ENCODE results near the gene SCAPER. TPM values are rescaled to one million over a fixed set of nuclear protein-coding genes. Genes with fewer than 3 reads are reported as not detected.
"Not testable (repeated sequence)": the region's sequence is repeated elsewhere in the genome, so short reads cannot be mapped to it uniquely, and the experiment has no call there.

Gene SCAPER
- total RNA-seq, 1 donor: 30.5 TPM

- Histone ChIP-seq H3K9me3 (ENCODE audit: low read depth, low read length) (no peaks in the 10 kb centered on the region), H3K4me1 (ENCODE audit: insufficient read depth, low read length) (no peaks in the 10 kb centered on the region), H3K27me3 (ENCODE audit: insufficient read depth, low read length) (no peaks in the 10 kb centered on the region), H3K4me3 (ENCODE audit: low read length) (no peak overlapping the region)
These were observed 387.2 kb downstream of the SCAPER start for GRCh38 chr15:76517910-76518309.

- no peak overlapping the region for H3K4me3 ChIP-seq (ENCODE audit: low read length)
These were observed 390.9 kb downstream of the SCAPER start for GRCh38 chr15:76514282-76514681.

GRCh38 chr15:76512971-76513370 is 392.2 kb downstream of the SCAPER start:
- no peak overlapping the region for H3K4me3 ChIP-seq (ENCODE audit: low read length)
- no peaks in the 10 kb centered on the region for H3K9me3 ChIP-seq (ENCODE audit: low read depth, low read length)
- no peaks in the 10 kb centered on the region for H3K4me1 ChIP-seq (ENCODE audit: insufficient read depth, low read length)
- H3K27me3 ChIP-seq (ENCODE audit: insufficient read depth, low read length): no peaks in the 10 kb centered on the region

More at GRCh38 chr15:76514282-76514681, 390.9 kb downstream of the SCAPER start:
- H3K27me3 ChIP-seq (ENCODE audit: insufficient read depth, low read length): no peaks in the 10 kb centered on the region
- no peaks in the 10 kb centered on the region for H3K9me3 ChIP-seq (ENCODE audit: low read depth, low read length)
- no peaks in the 10 kb centered on the region for H3K4me1 ChIP-seq (ENCODE audit: insufficient read depth, low read length)

GRCh38 chr15:76510663-76511062 is 394.5 kb downstream of the SCAPER start:
- H3K9me3 ChIP-seq (ENCODE audit: low read depth, low read length); H3K4me1 ChIP-seq (ENCODE audit: insufficient read depth, low read length); H3K4me3 ChIP-seq (ENCODE audit: low read length); H3K27me3 ChIP-seq (ENCODE audit: insufficient read depth, low read length): not testable (repeated sequence)

- H3K27me3 ChIP-seq (ENCODE audit: insufficient read depth, low read length): no peaks in the 10 kb centered on the region
- no peaks in the 10 kb centered on the region for H3K9me3 ChIP-seq (ENCODE audit: low read depth, low read length)
- no peak overlapping the region for H3K4me3 ChIP-seq (ENCODE audit: low read length)
- no peaks in the 10 kb centered on the region for H3K4me1 ChIP-seq (ENCODE audit: insufficient read depth, low read length)
These were observed 401.3 kb downstream of the SCAPER start for GRCh38 chr15:76503804-76504203.

- Histone ChIP-seq H3K9me3 (ENCODE audit: low read depth, low read length) (no peaks in the 10 kb centered on the region), H3K4me1 (ENCODE audit: insufficient read depth, low read length) (no peaks in the 10 kb centered on the region), H3K27me3 (ENCODE audit: insufficient read depth, low read length) (no peaks in the 10 kb centered on the region), H3K4me3 (ENCODE audit: low read length) (no peak overlapping the region)
These were observed 402.0 kb downstream of the SCAPER start for GRCh38 chr15:76503121-76503520.

GRCh38 chr15:76502678-76503077 is 402.5 kb downstream of the SCAPER start:
- Histone ChIP-seq H3K9me3 (ENCODE audit: low read depth, low read length) (no peaks in the 10 kb centered on the region), H3K4me3 (ENCODE audit: low read length) (no peak overlapping the region), H3K27me3 (ENCODE audit: insufficient read depth, low read length) (no peaks in the 10 kb centered on the region), H3K4me1 (ENCODE audit: insufficient read depth, low read length) (no peaks in the 10 kb centered on the region)

- H3K4me3 ChIP-seq (ENCODE audit: low read length); H3K4me1 ChIP-seq (ENCODE audit: insufficient read depth, low read length); H3K9me3 ChIP-seq (ENCODE audit: low read depth, low read length); H3K27me3 ChIP-seq (ENCODE audit: insufficient read depth, low read length): not testable (repeated sequence)
These were observed 403.0 kb downstream of the SCAPER start for GRCh38 chr15:76502185-76502584.

- Histone ChIP-seq H3K4me3 (ENCODE audit: low read length) (no peak overlapping the region), H3K9me3 (ENCODE audit: low read depth, low read length) (no peaks in the 10 kb centered on the region), H3K27me3 (ENCODE audit: insufficient read depth, low read length) (no peaks in the 10 kb centered on the region), H3K4me1 (ENCODE audit: insufficient read depth, low read length) (no peaks in the 10 kb centered on the region)
These were observed 403.4 kb downstream of the SCAPER start for GRCh38 chr15:76501726-76502125.

GRCh38 chr15:76501011-76501410 is 404.1 kb downstream of the SCAPER start:
- H3K4me1 ChIP-seq (ENCODE audit: insufficient read depth, low read length): no peaks in the 10 kb centered on the region

GRCh38 chr15:76495487-76495886 is 409.7 kb downstream of the SCAPER start:
- H3K9me3 ChIP-seq (ENCODE audit: low read depth, low read length): no peaks in the 10 kb centered on the region
- no peaks in the 10 kb centered on the region for H3K4me1 ChIP-seq (ENCODE audit: insufficient read depth, low read length)
- H3K4me3 ChIP-seq (ENCODE audit: low read length): no peak overlapping the region
- no peaks in the 10 kb centered on the region for H3K27me3 ChIP-seq (ENCODE audit: insufficient read depth, low read length)

More at GRCh38 chr15:76501011-76501410, 404.1 kb downstream of the SCAPER start:
- Histone ChIP-seq H3K27me3 (ENCODE audit: insufficient read depth, low read length) (no peaks in the 10 kb centered on the region), H3K9me3 (ENCODE audit: low read depth, low read length) (no peaks in the 10 kb centered on the region), H3K4me3 (ENCODE audit: low read length) (no peak overlapping the region)

GRCh38 chr15:76492538-76492937 is 412.6 kb downstream of the SCAPER start:
- Histone ChIP-seq H3K27me3 (ENCODE audit: insufficient read depth, low read length) (no peaks in the 10 kb centered on the region), H3K9me3 (ENCODE audit: low read depth, low read length) (no peaks in the 10 kb centered on the region), H3K4me3 (ENCODE audit: low read length) (no peak overlapping the region), H3K4me1 (ENCODE audit: insufficient read depth, low read length) (no peaks in the 10 kb centered on the region)

GRCh38 chr15:76483752-76484151 is 421.4 kb downstream of the SCAPER start:
- no peak overlapping the region for H3K4me3 ChIP-seq (ENCODE audit: low read length)
- H3K27me3 ChIP-seq (ENCODE audit: insufficient read depth, low read length): no peaks in the 10 kb centered on the region
- H3K4me1 ChIP-seq (ENCODE audit: insufficient read depth, low read length): no peaks in the 10 kb centered on the region
- H3K9me3 ChIP-seq (ENCODE audit: low read depth, low read length): no peaks in the 10 kb centered on the region

- Histone ChIP-seq H3K4me3 (ENCODE audit: low read length) (no peak overlapping the region), H3K27me3 (ENCODE audit: insufficient read depth, low read length) (no peaks in the 10 kb centered on the region), H3K9me3 (ENCODE audit: low read depth, low read length) (no peaks in the 10 kb centered on the region), H3K4me1 (ENCODE audit: insufficient read depth, low read length) (no peaks in the 10 kb centered on the region)
These were observed 422.1 kb downstream of the SCAPER start for GRCh38 chr15:76483018-76483417.

GRCh38 chr15:76480267-76480666 is 424.9 kb downstream of the SCAPER start:
- Histone ChIP-seq H3K4me1 (ENCODE audit: insufficient read depth, low read length) (no peaks in the 10 kb centered on the region), H3K4me3 (ENCODE audit: low read length) (no peak overlapping the region), H3K9me3 (ENCODE audit: low read depth, low read length) (no peaks in the 10 kb centered on the region), H3K27me3 (ENCODE audit: insufficient read depth, low read length) (no peaks in the 10 kb centered on the region)

GRCh38 chr15:76470691-76471090 is 434.4 kb downstream of the SCAPER start:
- Histone ChIP-seq H3K9me3 (ENCODE audit: low read depth, low read length) (peaks cover 8% of the 10 kb centered on the region), H3K27me3 (ENCODE audit: insufficient read depth, low read length) (no peaks in the 10 kb centered on the region), H3K4me1 (ENCODE audit: insufficient read depth, low read length) (no peaks in the 10 kb centered on the region), H3K4me3 (ENCODE audit: low read length) (no peak overlapping the region)

GRCh38 chr15:76468722-76469121 is 436.4 kb downstream of the SCAPER start:
- no peaks in the 10 kb centered on the region for H3K4me1 ChIP-seq (ENCODE audit: insufficient read depth, low read length)
- no peak overlapping the region for H3K4me3 ChIP-seq (ENCODE audit: low read length)
- H3K27me3 ChIP-seq (ENCODE audit: insufficient read depth, low read length): no peaks in the 10 kb centered on the region
- H3K9me3 ChIP-seq (ENCODE audit: low read depth, low read length): peaks cover 9% of the 10 kb centered on the region
